Fibroblast of lung (primary cell): ENCODE data around the gene HSPA8.
"Not testable (repeated sequence)": the region's sequence is repeated elsewhere in the genome, so short reads cannot be mapped to it uniquely, and the experiment has no call there.

Experiments
- EZH2 ChIP-seq: IDR thresholded peaks from 2 replicates; pipeline ENCODE4 v1.5.1; 2012; ENCODE audit warnings: low read length, control low read depth, mild to moderate bottlenecking; ENCODE audit errors: missing control alignments
- TF ChIP-seq, protein P1 (sequence below), 2 donors: IDR thresholded peaks in 1 of 2; conservative IDR thresholded peaks in 1 of 2; 1 replicate in 1 of 2; 2 replicates in 1 of 2; pipeline ENCODE4 v1.5.1; 2011 to 2012; ENCODE audit warnings: low read length in 2 of 2, control low read depth in 1 of 2, inconsistent platforms in 1 of 2, low read depth in 1 of 2, mild to moderate bottlenecking in 1 of 2

DNA sequence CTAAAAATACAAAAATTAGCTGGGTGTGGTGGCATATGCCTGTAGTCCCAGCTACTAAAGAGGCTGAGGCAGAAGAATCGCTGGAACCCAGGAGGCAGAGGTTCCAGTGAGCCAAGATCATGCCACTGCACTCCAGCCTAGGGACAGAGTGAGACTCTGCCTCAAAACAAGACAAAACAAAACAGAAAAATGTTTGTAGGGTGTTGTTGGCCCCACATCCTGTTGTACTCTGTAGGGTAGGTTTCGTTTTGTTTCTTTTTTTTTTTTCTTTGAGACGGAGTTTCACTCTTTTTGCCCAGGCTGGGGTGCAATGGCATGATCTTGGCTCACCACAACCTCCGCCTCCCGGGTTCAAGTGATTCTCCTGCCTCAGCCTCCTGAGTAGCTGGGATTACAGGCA, 25.7 kb upstream of the HSPA8 start:
- TF ChIP-seq, protein P1, sequence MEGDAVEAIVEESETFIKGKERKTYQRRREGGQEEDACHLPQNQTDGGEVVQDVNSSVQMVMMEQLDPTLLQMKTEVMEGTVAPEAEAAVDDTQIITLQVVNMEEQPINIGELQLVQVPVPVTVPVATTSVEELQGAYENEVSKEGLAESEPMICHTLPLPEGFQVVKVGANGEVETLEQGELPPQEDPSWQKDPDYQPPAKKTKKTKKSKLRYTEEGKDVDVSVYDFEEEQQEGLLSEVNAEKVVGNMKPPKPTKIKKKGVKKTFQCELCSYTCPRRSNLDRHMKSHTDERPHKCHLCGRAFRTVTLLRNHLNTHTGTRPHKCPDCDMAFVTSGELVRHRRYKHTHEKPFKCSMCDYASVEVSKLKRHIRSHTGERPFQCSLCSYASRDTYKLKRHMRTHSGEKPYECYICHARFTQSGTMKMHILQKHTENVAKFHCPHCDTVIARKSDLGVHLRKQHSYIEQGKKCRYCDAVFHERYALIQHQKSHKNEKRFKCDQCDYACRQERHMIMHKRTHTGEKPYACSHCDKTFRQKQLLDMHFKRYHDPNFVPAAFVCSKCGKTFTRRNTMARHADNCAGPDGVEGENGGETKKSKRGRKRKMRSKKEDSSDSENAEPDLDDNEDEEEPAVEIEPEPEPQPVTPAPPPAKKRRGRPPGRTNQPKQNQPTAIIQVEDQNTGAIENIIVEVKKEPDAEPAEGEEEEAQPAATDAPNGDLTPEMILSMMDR (conservative IDR thresholded peaks at IDR 0.05 in 1 of 2, IDR thresholded peaks at IDR 0.05 in 1 of 2; ENCODE audit: low read depth in 1 of 2, low read length in 2 of 2) = not testable (repeated sequence)
- not testable (repeated sequence) for TF ChIP-seq EZH2
